NCI-H1092 (cell line): ENCODE data around the gene BRAF.
"Not testable (repeated sequence)": the region's sequence is repeated elsewhere in the genome, so short reads cannot be mapped to it uniquely, and the experiment has no call there.

Source experiments
- DNase-seq: peaks from one replicate; lab custom pipeline; 2025; lab: John Stamatoyannopoulos, UW

BRAF gene

DNA sequence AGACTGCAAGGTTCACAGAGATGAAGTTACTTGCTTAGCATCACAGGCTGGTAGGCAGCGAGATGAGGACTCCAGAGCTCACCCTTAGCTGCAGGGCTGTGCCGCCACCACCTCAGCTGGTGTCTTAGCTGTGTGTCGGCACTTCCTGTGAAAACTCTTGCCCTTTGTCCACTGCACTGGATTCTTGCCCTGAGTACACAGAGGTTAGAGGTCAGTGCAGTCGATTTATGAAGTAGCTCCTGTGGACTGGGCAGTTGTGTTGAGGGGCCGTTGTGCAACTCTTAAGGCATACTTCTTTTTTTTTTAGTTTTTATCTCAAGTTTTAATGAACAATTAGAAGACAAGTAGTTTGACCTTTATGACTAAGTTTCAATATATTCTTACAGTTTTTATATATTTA lies 217.6 kb downstream of the BRAF start:
- no peak for DNase-seq

DNA sequence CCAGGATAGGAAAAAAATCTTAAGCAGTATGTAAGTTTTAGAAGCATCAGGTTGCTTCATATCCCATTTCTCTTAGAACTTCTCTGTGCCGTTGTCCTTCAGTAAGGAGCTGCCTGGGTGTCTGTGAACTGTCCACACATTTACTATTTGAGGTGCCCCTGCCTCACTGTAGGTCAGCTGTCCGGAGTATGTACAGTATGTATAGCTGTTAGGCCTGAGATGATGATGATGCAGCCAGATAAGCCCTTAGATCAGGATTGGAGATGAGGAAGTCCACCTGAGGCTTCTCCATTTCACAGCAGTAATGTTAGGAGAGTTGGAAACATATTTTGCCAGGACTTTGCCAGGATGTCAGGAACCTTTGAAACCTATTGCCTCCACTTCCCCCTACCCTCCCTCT lies 220.5 kb downstream of the BRAF start:
- no peak for DNase-seq

DNA sequence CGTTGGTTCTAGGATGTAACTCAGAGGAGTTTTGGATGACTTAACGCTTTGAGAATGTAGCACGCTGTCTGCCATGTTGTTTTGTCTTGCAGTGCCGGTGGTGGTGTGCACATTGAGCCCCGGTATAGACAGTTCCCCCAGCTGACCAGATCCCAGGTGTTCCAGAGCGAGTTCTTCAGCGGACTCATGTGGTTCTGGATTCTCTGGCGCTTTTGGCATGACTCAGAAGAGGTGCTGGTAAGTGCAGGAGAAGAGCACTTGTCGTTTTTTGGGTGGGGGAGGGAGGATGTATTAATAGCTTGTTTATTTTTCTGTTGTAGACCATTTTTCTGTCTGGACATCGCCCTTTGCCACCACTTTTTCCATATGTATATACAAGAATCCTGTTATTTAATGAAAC lies 222.0 kb downstream of the BRAF start:
- no peak for DNase-seq

DNA sequence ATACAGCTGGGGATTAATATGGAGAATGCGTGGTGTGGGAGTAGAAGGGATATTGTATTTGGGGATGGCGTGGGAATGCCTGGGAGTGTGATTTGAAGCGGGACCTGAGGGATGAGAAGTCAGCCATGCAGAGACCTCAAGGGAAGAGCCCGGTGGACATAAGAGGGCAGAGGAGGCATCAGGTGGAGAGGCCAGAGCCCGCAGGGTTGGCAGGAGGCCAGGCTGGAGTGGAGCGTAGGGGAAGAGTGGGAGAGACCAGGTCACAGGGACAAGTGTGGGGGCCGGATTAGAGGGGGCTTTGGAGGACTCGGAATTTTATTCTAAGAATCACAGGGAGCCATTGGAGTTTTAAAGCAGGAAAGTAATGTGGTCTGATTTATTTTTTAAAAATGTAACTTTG lies 226.3 kb downstream of the BRAF start:
- no peak for DNase-seq

DNA sequence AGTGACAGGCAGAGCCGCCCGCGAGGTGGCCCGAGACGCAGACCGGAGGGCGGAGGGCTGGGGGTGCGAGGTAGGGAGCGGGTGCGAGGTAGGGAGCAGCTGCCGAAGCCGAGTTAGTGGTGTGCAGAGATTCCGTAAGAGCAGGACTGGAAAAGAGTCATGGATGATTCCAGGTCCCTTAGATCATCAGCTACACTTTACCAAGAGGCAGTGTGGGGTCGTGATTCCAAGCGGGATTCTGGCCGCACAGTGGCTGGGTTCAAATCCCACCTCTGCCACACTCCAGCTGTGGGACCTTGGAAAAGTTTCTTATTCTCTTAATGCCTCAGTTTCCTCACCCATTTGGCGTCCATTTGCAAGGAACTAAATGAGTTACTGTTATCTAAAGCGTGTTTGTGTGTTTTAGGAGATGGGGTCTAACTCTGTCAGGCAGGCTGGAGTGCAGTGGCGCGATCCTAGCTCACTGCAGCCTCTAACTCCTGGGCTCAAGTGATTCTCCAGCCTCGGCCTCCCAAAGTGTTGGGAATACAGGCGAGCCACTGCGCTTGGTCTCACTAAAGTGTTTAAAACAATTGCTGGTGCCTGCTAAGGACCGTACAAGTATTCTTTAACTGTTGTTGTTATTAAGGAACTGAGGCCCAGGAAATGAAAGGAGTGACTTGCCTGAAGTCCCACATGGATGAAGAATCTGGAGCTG lies 227.1 kb downstream of the BRAF start:
- DNase-seq: no peak

DNA sequence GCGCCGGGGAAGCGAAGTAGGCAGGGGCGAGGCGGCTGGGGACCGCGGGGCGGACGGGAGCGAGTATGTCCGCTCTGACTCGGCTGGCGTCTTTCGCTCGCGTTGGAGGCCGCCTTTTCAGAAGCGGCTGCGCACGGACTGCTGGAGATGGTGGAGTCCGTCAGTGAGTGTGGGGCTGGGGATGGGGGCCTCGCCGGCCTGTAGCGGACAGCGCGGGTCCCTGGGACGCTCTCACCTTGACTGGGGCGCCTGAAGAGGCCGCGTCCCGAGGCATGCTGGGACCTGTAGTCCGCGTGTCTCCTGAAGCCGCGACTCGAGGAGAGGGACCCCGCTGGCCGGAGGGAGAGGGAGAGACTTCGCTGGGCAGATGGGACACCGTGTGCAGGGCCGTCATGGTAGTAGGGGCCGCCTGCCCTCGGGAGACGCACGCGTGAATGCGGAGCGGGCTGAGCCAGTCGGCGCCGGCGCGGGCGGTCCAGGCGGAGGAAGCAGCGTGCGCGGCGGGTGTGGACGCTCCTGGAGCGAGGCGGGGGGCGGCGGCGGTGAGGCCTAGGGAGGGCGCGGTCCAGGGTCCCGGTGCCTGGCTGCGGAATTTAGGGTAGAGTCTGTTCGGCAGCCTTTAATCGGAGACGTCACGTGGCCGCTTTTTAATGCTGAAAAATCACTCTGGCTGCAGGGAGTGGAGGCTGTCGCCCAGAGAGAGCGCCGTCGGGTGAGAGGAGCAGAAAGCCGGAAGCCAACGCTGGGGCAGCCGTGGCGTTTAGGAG lies 227.9 kb downstream of the BRAF start, which contains the start of gene NDUFB2:
NDUFB2 (plus strand) TSS at position 29 of the 767 bp plus-strand sequence; CDS start at position 66, 37 bp downstream.
- peak; percentile 87 for DNase-seq

DNA sequence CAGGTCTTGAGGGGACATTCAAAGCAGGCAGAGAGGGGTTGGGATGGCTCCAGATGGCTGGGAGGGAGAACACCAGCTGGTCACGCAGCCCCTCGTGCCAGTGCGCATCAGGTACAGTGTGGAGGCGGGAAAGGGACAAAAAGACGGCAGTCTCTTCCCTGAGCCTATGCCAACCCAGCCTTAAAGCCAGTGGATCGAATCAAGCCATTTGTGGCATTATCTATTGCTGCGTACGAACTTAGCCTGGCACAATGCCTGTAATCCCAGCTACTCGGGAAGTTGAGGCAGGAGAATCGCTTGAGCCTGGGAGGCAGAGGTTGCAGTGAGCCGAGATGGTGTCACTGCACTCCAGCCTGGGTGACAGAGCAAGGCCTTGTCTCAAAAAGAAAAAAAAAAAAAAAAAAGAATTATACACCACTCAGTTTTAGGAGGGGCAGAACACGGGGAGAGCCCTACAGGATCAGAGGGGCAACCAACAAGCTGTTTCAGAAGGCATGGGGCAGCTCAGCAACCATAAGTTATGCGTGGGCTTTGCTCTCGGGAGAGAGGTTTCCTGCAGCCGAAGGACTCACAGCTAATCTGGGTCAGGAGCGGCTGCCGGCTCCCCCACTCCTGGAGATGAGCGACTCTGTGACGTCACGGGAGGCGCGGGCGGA lies 228.6 kb downstream of the BRAF start:
- DNase-seq: peak; percentile 95

DNA sequence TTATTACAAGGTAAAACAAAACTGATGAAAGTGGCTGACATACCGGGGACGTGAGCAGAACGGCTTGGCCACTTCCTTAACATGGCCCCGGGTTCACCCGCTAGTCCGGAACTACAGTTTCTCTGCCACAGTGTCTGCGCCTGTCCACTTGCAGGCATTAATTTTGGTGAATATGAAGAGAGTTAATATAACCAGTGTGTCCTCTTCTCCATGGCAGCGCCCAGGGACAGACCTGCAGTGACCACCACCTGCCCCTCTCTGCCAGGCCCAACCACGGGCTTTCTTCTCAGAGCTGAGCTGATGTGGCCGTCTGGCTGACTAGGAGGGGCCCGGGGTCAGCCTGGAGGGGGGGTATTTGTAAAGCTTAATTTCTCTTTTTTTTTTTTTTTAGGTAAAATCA lies 229.3 kb downstream of the BRAF start:
- no peak for DNase-seq

DNA sequence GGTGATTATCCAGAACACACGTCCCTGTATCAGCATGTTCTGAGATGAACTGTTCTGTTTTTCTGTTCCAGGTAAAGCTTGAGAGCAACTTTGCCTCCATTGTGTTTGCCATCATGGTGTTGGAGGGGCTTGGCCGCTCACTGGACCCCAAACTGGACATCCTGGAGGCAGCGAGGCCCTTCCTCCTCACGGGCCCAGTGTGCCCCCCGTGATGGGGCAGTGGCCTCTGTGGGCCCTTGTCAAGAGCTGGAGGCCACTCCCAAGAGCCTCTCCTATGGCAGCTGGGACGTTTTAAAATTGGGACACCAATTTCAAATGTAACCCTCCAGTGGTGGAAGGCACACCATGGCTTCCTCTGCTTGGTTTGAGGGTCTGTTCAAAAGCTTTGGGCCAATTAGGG lies 230.1 kb downstream of the BRAF start:
- no peak for DNase-seq

DNA sequence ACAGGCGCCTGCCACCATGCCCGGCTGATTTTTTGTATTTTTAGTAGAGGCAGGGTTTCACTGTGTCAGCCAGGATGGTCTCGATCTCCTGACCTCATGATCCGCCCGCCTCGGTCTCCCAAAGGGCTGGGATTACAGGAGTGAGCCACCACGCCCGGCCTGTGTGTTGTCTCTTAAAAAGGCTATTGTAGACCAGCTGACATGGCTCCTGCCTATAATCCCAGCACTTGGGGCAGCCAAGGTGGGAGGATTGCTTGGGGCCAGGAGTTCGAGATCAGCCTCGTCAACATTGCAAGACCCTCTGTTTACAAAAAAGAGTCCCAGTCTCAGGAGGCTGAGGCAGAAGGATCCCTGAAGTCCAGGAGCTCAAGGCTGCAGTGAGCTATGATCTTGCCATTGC lies 230.9 kb downstream of the BRAF start:
- DNase-seq: not testable (repeated sequence)

DNA sequence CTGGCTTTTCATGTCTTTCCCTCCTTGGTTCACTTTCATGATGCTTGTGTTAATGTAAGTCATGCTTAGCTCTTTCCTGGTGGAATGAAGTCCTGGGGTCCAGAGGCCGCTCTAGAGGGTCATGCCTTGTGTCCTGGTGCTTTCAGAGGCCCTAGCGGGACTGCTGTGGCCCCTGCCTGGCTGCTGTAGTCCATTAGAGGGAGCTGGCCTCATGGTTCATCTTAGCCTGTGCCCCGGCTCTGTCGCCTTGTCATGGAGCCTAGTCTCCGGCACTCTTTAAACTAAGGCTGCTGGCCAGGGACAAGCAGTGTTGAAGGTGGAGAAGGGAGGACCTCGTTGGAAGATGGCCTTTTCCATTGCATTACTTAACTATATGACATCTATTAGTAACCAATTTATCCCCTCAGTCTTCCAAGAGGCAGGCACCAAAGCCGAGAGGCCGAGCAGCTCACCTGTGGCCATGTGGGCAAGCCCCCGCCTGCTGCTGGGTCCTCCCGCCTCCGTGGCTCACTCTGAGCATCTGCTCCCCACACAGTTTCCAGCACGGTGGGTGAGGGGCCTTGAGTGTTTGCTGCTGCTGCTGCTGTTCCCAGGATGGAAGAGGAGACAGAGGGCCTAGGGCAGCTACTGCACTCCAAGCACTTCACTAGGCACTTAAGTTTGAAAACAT lies 233.2 kb downstream of the BRAF start:
- DNase-seq: no peak

DNA sequence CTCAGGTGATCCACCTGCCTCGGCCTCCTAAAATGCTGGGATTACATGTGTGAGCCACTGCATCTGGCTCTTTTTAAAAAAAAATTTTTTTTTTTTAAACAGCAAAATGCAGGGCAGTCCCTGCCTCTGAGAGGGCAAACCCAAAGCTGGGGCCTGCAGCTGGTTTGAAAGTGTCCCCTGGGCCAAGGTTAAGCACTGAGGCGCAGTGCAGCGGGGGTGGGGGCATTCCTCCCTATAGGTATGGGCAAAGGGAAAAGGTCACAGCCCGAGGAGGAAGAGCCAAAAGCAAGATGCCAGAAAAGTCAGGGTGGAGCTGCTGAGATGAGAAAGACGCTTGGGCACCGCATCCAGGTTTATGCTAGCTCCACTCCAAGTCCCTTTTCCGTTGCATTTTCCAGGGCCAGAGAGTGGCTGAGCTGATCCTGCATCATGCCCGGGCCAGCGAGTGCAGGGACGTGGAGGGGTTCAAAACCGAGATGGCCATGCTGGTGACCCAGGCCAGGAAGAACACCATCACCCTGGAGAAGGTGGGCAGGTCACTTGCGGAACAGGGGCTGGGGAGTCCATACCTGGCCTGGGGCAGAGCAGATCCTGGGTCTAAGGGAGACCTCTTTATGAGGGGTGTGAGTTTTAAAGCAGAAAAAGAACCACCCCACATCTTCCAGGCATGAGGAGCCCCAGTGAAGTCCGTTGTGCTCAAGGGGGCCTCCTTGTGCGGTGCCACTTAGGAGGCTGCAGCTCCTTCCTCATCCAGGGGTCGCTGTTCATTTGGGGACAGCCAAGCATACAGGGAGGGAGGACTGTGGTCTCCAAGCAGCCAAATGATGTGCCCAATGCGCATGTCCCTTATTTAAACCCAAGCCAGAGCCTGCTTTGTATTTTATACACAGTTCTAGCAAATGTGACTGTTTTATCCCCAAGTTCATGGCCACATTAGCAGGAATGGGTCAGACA lies 235.3 kb downstream of the BRAF start:
- DNase-seq: no peak

DNA sequence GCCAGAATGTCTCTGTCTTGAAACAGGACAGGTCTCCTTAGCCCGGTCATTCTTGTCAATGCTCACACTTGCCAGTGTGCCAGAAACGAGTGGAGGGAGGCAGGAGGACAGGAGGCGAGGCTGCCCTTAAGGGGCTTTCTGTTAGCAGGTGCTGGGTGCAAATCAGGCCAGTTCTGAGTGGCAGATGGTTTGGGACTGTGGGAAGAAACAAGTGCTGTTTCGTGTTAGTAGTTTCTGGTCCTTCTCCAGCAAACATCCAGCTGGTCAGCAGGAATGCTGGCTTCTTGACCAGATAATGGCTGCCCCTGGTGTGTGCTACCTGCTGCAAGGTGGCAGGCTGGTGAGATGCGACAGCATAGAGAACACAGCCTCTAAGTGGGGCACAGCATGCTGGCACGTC lies 236.4 kb downstream of the BRAF start:
- DNase-seq: no peak

DNA sequence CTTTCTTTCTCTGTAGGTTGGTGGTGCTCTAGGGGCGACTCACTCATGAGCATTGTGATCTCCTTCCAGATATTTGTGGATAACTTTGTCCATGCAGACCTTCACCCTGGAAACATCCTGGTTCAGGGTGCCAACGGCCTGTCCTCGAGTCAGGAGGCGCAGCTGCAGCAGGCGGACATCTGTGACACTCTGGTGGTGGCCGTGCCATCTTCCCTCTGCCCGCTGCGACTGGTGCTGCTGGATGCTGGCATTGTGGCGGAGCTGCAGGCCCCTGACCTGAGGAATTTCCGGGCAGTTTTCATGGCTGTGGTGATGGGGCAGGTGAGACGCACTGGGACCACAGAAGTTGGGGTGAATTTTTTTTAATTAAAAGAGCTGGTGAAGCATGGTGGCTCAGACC lies 237.8 kb downstream of the BRAF start:
- DNase-seq: no peak

DNA sequence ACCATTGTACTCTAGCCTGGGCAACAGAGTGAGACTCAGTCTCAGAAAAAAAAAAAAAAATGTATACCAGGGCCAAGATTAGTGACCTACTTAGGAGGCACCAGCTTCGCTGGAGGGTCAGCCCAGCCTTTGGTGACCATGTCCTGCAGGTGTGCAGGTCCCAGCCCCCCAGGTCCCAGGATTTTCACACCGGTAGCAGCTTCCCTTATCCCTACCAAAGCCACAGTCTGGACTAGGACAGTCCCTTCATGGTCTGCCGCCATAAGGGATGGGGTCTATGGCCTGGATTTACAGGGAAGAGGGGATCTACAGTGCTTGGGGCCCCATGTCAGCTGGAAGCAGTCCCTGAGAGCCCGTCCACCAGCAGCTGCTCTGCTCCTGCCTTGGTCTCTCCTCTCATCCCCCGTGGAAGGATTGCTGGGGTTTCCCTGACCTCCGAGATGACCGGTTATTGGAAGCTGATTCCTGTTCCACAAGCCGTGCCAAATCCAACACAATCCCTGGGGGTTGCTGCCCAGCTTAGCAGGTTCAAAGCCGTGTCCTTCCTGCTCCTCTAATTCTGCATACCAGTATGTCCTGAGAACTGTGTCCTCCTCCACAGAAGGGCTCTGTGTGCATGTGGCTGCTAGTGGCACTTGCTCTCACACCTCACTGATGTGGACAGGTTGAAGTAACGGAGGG lies 239.2 kb downstream of the BRAF start:
- DNase-seq: no peak

DNA sequence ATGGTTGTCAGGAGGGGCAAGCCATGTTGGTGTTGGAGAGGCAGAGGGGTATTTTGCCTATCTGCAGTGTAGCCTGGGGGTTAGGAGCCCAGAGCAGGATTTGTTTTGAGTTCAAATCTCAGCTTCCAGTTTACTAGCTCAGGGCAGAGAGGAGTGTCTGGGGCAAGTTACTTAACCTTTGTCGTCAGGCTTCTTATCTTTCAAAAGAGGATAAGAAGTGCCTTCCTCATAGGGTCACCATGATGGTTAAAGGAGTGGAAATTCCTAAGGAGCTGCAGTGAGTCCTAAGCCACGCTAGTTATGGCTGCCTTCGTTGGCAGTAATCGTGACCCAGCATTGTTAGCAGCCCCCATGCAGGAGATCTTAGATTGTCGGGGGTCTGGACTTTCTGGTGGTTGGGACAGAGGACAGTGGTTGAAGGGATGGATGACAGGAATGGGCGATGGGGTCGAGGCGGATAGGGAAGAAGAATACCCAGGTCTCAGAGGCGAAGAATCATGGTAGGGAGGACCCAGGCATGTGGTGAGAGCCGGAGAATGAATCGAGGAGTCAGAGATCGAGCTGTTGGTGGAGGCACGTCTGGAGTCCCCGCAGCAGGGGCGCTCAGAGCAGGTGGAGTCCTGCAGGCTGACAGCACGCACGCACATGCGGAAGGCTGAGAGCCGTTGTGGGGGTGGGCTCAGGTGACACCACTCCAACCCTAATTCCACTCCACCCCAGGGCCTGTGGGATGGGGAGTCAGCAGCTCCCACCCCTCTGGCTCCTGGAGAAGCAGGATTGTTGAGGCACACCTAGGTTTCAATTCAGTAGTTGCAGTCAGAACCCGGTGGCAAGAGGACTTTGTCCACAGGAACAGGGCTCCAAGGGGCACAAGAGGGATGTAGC lies 240.4 kb downstream of the BRAF start:
- no peak for DNase-seq

DNA sequence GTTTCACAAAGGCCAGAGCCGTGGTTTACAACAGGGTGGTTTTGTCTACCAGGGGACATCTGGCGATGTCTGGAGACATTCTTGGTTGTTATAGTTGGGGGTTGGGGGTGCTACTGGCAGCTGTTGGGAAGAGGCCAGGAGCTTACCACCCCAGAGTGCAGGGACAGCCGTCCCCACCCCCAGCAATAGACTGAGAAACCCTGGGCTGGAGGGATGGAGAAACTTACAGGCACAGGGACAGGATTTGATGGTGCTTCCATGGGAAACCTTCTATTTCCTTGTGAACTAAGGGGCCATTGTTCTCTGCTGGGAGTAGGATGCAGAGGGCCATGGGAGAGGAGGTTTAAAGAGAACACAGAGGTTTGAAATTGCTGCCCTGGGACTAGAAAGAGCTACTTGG lies 241.1 kb downstream of the BRAF start:
- DNase-seq: no peak

DNA sequence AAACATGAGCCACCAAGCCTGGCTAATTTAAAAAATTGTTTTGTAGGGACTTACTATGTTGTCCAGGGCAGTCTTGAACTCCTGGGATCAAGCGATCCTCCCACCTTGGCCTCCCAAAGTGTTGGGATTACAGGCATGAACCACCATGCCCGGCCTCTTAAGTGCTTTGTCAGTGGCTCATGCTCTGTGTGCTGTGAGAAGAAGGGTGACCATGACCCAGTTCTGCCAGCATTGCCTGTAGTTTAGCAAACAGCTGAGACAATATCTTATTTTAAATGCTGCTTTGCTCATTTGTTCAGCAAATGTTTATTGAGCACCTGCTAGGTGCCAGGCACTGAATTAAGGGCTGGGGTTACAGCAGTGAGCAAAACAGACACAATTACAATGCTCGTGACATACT lies 243.0 kb downstream of the BRAF start:
- no peak for DNase-seq

DNA sequence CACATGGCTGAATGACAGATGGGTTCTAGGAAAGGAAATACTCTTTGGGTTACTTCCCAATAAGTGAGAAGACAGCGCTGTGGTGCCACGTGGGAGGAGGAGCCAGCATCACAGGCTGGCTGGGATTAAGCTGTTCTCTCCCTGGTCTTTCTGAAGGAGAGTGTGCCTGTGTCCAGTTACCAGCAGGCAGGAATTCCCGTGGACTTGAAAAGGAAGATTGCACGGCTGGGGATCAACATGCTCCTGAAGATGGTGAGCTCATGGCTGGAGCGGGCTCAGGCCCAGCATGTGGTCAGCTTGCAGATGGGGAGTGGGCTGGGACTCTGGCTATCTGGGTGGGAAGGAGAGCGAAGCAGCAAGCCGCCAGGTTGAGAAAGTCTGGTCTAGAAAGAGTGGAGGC lies 243.8 kb downstream of the BRAF start:
- DNase-seq: no peak

DNA sequence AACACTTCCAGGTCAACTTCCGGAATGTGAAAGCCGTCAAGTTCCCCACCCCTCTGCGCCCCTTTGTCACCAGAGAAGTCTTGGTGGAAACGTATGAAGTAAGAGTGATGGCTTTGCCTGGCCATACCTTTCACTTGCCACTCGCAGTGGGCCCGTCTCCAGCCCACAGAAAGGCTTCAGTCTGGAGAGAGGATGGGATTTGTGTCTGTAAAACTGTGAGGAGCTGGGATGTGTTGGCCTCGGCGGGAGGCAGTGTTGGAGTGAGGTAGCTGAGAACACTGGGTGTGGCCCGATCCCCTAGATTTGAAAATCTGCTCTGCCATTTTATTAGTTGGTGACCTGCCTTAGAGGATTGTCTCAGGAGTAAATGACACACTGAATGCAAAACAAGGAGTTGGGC lies 245.5 kb downstream of the BRAF start:
- DNase-seq: no peak
